SK-N-SH (cell line): ENCODE results near the gene SH2D4B. TPM values are rescaled to one million over a fixed set of nuclear protein-coding genes. Genes with fewer than 3 reads are reported as not detected.

ENCODE experiments used
- CTCF ChIA-PET: fragments of 300-600, 350-600 bp; formaldehyde crosslinking; extraction: SDS; loops from one replicate; lab custom pipeline; 2021; lab: Yijun Ruan, JAX
- POLR2A ChIA-PET: fragments of 350-600 bp; sonication (Branson Sonifier 250); formaldehyde crosslinking; extraction: SDS; loops from one replicate; lab custom pipeline; 2020; ENCODE audit warnings: antibody characterized with exemption, inconsistent platforms; lab: Yijun Ruan, JAX
- DNase-seq: peaks from one replicate; pipeline ENCODE4 v3.0.0; 2012
- H2AFZ ChIP-seq: fragments of 200-600 bp; sonication (generic); 2 replicates; pipeline ENCODE4 v1.8.1; 2016; ENCODE audit warnings: antibody characterized with exemption, mild to moderate bottlenecking, low read depth
- H3F3A ChIP-seq: fragments of 200-600 bp; sonication (generic); replicated peaks from 2 replicates; pipeline ENCODE3; 2016; ENCODE audit warnings: antibody characterized with exemption, mild to moderate bottlenecking; ENCODE audit not compliant: insufficient read depth
- H3K27ac ChIP-seq, 2 experiments: fragments of 200-500 bp in 1 of 2; fragments of 200-600 bp in 1 of 2; sonication (Bioruptor generic) in 1 of 2; sonication (generic), shearing (Covaris generic) in 1 of 2; 2 replicates each; pipeline versions ENCODE4 v1.5.1 to v1.6.1; 2014 to 2016; ENCODE audit warnings: low read depth in 2 of 2, inconsistent platforms in 1 of 2, low read length in 1 of 2, mild to moderate bottlenecking in 1 of 2, mixed read lengths in 1 of 2
- H3K27me3 ChIP-seq: fragments of 200-600 bp; sonication (generic), shearing (Covaris generic); 2 replicates; pipeline ENCODE4 v1.6.1; 2016; ENCODE audit warnings: mixed run types; ENCODE audit not compliant: insufficient read depth
- H3K36me3 ChIP-seq, 2 experiments: fragments of 200-500 bp in 1 of 2; fragments of 200-600 bp in 1 of 2; sonication (Bioruptor generic) in 1 of 2; sonication (generic) in 1 of 2; replicated peaks in 1 of 2; 2 replicates each; pipeline versions ENCODE3 to v1.5.1; 2014 to 2016; ENCODE audit warnings: low read length in 1 of 2, mild to moderate bottlenecking in 1 of 2; ENCODE audit not compliant: insufficient read depth in 2 of 2, control insufficient read depth in 1 of 2
- H3K4me1 ChIP-seq, 2 experiments: fragments of 200-500 bp in 1 of 2; fragments of 200-600 bp in 1 of 2; sonication (Bioruptor generic) in 1 of 2; sonication (generic), shearing (Covaris generic) in 1 of 2; 2 replicates each; pipeline versions ENCODE4 v1.5.1 to v1.6.1; 2014 to 2016; ENCODE audit warnings: low read depth in 1 of 2, low read length in 1 of 2, mixed run types in 1 of 2; ENCODE audit not compliant: insufficient read depth in 2 of 2, control insufficient read depth in 1 of 2
- H3K4me2 ChIP-seq: fragments of 200-600 bp; sonication (generic), shearing (Covaris generic); 2 replicates; pipeline ENCODE4 v1.6.1; 2017; ENCODE audit warnings: mixed run types
- H3K4me3 ChIP-seq, 2 experiments: fragments of 200-500 bp in 1 of 2; fragments of 200-600 bp in 1 of 2; sonication (Bioruptor generic) in 1 of 2; sonication (generic), shearing (Covaris generic) in 1 of 2; 2 replicates each; pipeline versions ENCODE4 v1.5.1 to v1.8.1; 2014 to 2016; ENCODE audit warnings: low read depth in 2 of 2, inconsistent platforms in 1 of 2, low read length in 1 of 2, mild to moderate bottlenecking in 1 of 2, mixed read lengths in 1 of 2, moderate library complexity in 1 of 2
- H3K79me2 ChIP-seq: fragments of 200-600 bp; sonication (generic); 2 replicates; pipeline ENCODE4 v1.8.1; 2017; ENCODE audit warnings: mild to moderate bottlenecking; ENCODE audit not compliant: insufficient read depth
- H3K9ac ChIP-seq: fragments of 200-600 bp; sonication (generic); 2 replicates; pipeline ENCODE4 v1.6.1; 2017; ENCODE audit warnings: mixed run types
- H3K9me2 ChIP-seq: fragments of 200-600 bp; sonication (generic); 2 replicates; pipeline ENCODE4 v1.6.1; 2017; ENCODE audit warnings: mixed run types
- H3K9me3 ChIP-seq: fragments of 200-600 bp; sonication (generic); 2 replicates; pipeline ENCODE4 v1.6.1; 2017; ENCODE audit warnings: mixed run types, mild to moderate bottlenecking, moderate library complexity
- H4K20me1 ChIP-seq: fragments of 200-600 bp; sonication (generic); 2 replicates; pipeline ENCODE4 v1.6.1; 2017; ENCODE audit warnings: mild to moderate bottlenecking, mixed run types; ENCODE audit not compliant: insufficient read depth
- CHD2 ChIP-seq: fragments of 150-350 bp; IDR thresholded peaks from 2 replicates; pipeline ENCODE4 v1.6.1; 2018; ENCODE audit warnings: low read length; ENCODE audit not compliant: partially characterized antibody
- FOSL2 ChIP-seq: IDR thresholded peaks from 2 replicates; pipeline ENCODE4 v1.4.0; 2012; ENCODE audit warnings: low read depth, mild to moderate bottlenecking, moderate library complexity, borderline replicate concordance
- FOXJ3 ChIP-seq: sonication (generic); formaldehyde crosslinking; IDR thresholded peaks from 2 replicates; pipeline ENCODE4 v1.5.1; 2020; ENCODE audit warnings: mild to moderate bottlenecking, missing genetic modification reagents
- GABPA ChIP-seq: IDR thresholded peaks from 2 replicates; pipeline ENCODE4 v1.4.0; 2012; ENCODE audit warnings: low read depth, mild to moderate bottlenecking
- IRF3 ChIP-seq: fragments of 150-350 bp; IDR thresholded peaks from 2 replicates; pipeline ENCODE4 v1.6.1; 2016; ENCODE audit warnings: mild to moderate bottlenecking, low read depth, low read length
- JUND ChIP-seq: IDR thresholded peaks from 2 replicates; pipeline ENCODE4 v1.4.0; 2012
- MEF2A ChIP-seq: IDR thresholded peaks from 2 replicates; pipeline ENCODE4 v1.4.0; 2012; ENCODE audit warnings: low read depth, borderline replicate concordance
- NFIC ChIP-seq: IDR thresholded peaks from 2 replicates; pipeline ENCODE4 v1.4.0; 2012; ENCODE audit warnings: borderline replicate concordance
- POLR2AphosphoS5 ChIP-seq: IDR thresholded peaks from 2 replicates; pipeline ENCODE4 v1.6.1; 2012; ENCODE audit warnings: low read depth, low read length
- RAD21 ChIP-seq: IDR thresholded peaks from 2 replicates; pipeline ENCODE4 v1.6.1; 2012; ENCODE audit warnings: mild to moderate bottlenecking, low read length
- RCOR1 ChIP-seq: fragments of 150-350 bp; IDR thresholded peaks from 2 replicates; pipeline ENCODE4 v1.6.1; 2017; ENCODE audit warnings: antibody characterized with exemption, low read length
- RFX5 ChIP-seq: IDR thresholded peaks from 2 replicates; pipeline ENCODE4 v1.6.1; 2012; ENCODE audit warnings: mild to moderate bottlenecking, improper control_type of control experiment, low read length
- TCF12 ChIP-seq: IDR thresholded peaks from 2 replicates; pipeline ENCODE4 v1.4.0; 2012
- TEAD4 ChIP-seq: IDR thresholded peaks from 2 replicates; pipeline ENCODE4 v1.4.0; 2012; ENCODE audit warnings: mild to moderate bottlenecking, borderline replicate concordance; ENCODE audit not compliant: insufficient read depth
- USF1 ChIP-seq: IDR thresholded peaks from 2 replicates; pipeline ENCODE4 v1.4.0; 2012; ENCODE audit warnings: low read depth, borderline replicate concordance
- YY1 ChIP-seq: IDR thresholded peaks from 2 replicates; pipeline ENCODE4 v1.4.0; 2012; ENCODE audit warnings: low read depth, mild to moderate bottlenecking
- WGBS: methylation state at CpG from one replicate; pipeline ENCODE4 v1.1.6; 2017; ENCODE audit warnings: low lambda C conversion rate; 5-methylcytosine and 5-hydroxymethylcytosine counted together
- polyA plus RNA-seq, 3 experiments: library from polyadenylated mRNA; depleted of rRNA; stranded (reverse); fragments of >200 nt; gene quantifications; 2 replicates each; pipeline ENCODE4 v1.2.3, GENCODE V29; 2012
- TF ChIP-seq, protein P1 (sequence below): fragments of 150-350 bp; IDR thresholded peaks from 2 replicates; pipeline ENCODE4 v1.6.1; 2017; ENCODE audit warnings: antibody characterized with exemption, low read length, low read depth, borderline replicate concordance
- TF ChIP-seq, protein P2 (sequence below): IDR thresholded peaks from 2 replicates; pipeline ENCODE4 v1.4.0; 2012; ENCODE audit warnings: low read depth, borderline replicate concordance
- TF ChIP-seq, protein P3 (sequence below): fragments of 200-600 bp; sonication (generic); IDR thresholded peaks from 2 replicates; pipeline ENCODE4 v1.6.1; 2017; ENCODE audit warnings: antibody characterized with exemption, mild to moderate bottlenecking, moderate library complexity
- TF ChIP-seq, protein P4 (sequence below): IDR thresholded peaks from 2 replicates; pipeline ENCODE4 v1.4.0; 2012; ENCODE audit warnings: low read depth
- TF ChIP-seq, protein P5 (sequence below): IDR thresholded peaks from 2 replicates; pipeline ENCODE4; 2012

SH2D4B gene
- polyA plus RNA-seq, 1 of the 3 experiments (the other 2 are of a cell fraction) = not detected

- POLR2A ChIA-PET = no interaction called here
- no peaks in the 10 kb centered on the region for H3F3A ChIP-seq
- no peaks in the 10 kb centered on the region for H3K79me2 ChIP-seq
- no peaks in the 10 kb centered on the region for H3K9me2 ChIP-seq
- no peak for DNase-seq
- H3K9ac ChIP-seq = no peak overlapping the region
- TF ChIP-seq POLR2AphosphoS5 (no peak), RAD21 (no peak), FOSL2 (no peak)
- no peaks in the 10 kb centered on the region for H3K27me3 ChIP-seq
- H2AFZ ChIP-seq = no peak overlapping the region
- H3K27ac ChIP-seq = no peak overlapping the region
- no peak overlapping the region for H3K4me3 ChIP-seq
- no peaks in the 10 kb centered on the region for H4K20me1 ChIP-seq
- CTCF ChIA-PET = interaction anchor here (0.7 to 0.9 kb wide), 2 partner anchors 46 to 1000 kb away, joined by 3 to 5 read pairs; no protein-coding TSS in a partner anchor
- H3K9me3 ChIP-seq = no peaks in the 10 kb centered on the region
- no peaks in the 10 kb centered on the region for H3K4me1 ChIP-seq
- H3K4me2 ChIP-seq = no peak overlapping the region
- WGBS = 40% methylated on average over 5 of the region's 5 CpGs
- no peaks in the 10 kb centered on the region for H3K36me3 ChIP-seq
These were observed 14.5 kb downstream of the SH2D4B start for GRCh38 chr10:80552151-80552646.

GRCh38 chr10:80553436-80553835 is 15.7 kb downstream of the SH2D4B start:
- Histone ChIP-seq H3F3A (no peaks in the 10 kb centered on the region), H3K27me3 (no peaks in the 10 kb centered on the region), H3K4me3 (no peak overlapping the region), H3K9me3 (no peaks in the 10 kb centered on the region), H2AFZ (no peak overlapping the region), H3K27ac (no peak overlapping the region), H3K9ac (no peak overlapping the region), H3K36me3 (no peaks in the 10 kb centered on the region), H3K79me2 (no peaks in the 10 kb centered on the region), H3K4me2 (no peak overlapping the region), H3K4me1 (no peaks in the 10 kb centered on the region), H4K20me1 (no peaks in the 10 kb centered on the region), H3K9me2 (no peaks in the 10 kb centered on the region)
- CTCF ChIA-PET = no interaction called here
- DNase-seq = no peak
- TF ChIP-seq TEAD4 (no peak), IRF3 (no peak), TCF12 (no peak), MEF2A (no peak), FOXJ3 (CRISPR knock-in tag) (no peak), RCOR1 (no peak), NFIC (no peak), POLR2AphosphoS5 (no peak), USF1 (no peak), FOSL2 (no peak), CHD2 (no peak), RFX5 (no peak), GABPA (no peak), JUND (no peak), YY1 (no peak)
- TF ChIP-seq, protein P1, sequence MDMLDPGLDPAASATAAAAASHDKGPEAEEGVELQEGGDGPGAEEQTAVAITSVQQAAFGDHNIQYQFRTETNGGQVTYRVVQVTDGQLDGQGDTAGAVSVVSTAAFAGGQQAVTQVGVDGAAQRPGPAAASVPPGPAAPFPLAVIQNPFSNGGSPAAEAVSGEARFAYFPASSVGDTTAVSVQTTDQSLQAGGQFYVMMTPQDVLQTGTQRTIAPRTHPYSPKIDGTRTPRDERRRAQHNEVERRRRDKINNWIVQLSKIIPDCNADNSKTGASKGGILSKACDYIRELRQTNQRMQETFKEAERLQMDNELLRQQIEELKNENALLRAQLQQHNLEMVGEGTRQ = no peak
- TF ChIP-seq, protein P2, sequence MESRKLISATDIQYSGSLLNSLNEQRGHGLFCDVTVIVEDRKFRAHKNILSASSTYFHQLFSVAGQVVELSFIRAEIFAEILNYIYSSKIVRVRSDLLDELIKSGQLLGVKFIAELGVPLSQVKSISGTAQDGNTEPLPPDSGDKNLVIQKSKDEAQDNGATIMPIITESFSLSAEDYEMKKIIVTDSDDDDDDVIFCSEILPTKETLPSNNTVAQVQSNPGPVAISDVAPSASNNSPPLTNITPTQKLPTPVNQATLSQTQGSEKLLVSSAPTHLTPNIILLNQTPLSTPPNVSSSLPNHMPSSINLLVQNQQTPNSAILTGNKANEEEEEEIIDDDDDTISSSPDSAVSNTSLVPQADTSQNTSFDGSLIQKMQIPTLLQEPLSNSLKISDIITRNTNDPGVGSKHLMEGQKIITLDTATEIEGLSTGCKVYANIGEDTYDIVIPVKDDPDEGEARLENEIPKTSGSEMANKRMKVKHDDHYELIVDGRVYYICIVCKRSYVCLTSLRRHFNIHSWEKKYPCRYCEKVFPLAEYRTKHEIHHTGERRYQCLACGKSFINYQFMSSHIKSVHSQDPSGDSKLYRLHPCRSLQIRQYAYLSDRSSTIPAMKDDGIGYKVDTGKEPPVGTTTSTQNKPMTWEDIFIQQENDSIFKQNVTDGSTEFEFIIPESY = no peak
- TF ChIP-seq, protein P3, sequence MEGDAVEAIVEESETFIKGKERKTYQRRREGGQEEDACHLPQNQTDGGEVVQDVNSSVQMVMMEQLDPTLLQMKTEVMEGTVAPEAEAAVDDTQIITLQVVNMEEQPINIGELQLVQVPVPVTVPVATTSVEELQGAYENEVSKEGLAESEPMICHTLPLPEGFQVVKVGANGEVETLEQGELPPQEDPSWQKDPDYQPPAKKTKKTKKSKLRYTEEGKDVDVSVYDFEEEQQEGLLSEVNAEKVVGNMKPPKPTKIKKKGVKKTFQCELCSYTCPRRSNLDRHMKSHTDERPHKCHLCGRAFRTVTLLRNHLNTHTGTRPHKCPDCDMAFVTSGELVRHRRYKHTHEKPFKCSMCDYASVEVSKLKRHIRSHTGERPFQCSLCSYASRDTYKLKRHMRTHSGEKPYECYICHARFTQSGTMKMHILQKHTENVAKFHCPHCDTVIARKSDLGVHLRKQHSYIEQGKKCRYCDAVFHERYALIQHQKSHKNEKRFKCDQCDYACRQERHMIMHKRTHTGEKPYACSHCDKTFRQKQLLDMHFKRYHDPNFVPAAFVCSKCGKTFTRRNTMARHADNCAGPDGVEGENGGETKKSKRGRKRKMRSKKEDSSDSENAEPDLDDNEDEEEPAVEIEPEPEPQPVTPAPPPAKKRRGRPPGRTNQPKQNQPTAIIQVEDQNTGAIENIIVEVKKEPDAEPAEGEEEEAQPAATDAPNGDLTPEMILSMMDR = no peak
- TF ChIP-seq, protein P4, sequence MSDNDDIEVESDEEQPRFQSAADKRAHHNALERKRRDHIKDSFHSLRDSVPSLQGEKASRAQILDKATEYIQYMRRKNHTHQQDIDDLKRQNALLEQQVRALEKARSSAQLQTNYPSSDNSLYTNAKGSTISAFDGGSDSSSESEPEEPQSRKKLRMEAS = no peak
- TF ChIP-seq, protein P5, sequence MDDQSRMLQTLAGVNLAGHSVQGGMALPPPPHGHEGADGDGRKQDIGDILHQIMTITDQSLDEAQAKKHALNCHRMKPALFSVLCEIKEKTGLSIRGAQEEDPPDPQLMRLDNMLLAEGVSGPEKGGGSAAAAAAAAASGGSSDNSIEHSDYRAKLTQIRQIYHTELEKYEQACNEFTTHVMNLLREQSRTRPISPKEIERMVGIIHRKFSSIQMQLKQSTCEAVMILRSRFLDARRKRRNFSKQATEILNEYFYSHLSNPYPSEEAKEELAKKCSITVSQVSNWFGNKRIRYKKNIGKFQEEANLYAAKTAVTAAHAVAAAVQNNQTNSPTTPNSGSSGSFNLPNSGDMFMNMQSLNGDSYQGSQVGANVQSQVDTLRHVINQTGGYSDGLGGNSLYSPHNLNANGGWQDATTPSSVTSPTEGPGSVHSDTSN = no peak
- 45% methylated on average over 4 of the region's 5 CpGs for WGBS
- POLR2A ChIA-PET = no interaction called here
